NOMO-1 (cell line): ENCODE results near the gene CMKLR1.

Source experiments
- DNase-seq, 2 experiments: peaks; one replicate each; lab custom pipeline; 2025; ENCODE audit not compliant: unreplicated experiment in 2 of 2; lab: John Stamatoyannopoulos, UW

The CMKLR1 gene

DNA sequence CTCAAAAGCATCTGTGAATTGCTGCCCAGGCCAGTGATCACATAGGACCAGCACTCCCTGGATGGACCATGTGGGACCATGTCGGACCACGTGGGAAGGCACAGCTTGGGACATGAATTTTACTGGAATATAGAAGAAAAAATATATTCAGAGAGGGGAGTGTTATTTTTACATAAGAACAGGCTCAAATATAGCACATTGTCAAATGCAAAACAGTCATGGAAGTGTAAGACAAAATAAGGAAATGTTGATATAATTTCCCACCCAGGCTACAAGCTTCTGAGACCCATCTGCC lies 68.3 kb downstream of the CMKLR1 start:
- no peak for DNase-seq

DNA sequence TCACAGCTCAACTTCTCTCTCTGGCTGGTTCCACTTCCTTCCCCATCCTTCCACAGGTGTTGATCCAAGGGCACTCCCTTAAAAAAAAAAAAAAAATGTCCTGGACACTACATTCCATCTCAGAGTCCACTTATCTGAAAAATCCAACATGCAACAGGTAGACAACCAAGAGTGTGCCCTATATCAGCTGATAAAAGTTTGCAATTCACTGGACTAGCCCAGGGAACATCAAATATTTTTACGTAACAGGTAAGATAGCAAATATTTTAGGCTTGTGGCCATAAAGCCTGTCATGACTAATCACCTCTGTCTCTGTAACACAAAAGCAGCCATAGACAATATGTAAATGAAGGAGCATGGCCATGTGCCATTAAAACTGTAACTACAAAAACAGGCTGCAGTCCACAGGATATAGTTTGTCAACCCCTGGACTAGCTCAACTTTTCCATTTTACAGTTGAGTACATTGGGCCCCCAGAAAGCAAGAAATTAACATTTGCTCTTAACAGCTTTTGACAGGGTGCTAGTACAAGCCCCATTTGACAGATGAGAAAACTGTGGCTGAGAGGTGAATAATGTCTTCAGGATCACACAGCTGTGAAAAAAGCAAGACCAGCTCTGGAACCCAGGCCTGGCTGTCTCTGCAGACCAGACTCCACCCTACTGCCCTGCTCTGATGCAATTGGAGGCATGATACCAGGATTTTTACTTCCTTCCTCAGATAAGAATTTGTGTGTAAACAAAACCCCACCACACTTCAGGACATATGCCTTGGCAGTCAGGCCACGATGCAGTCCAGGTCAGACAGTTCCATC lies 68.9 kb downstream of the CMKLR1 start:
- no peak for DNase-seq

DNA sequence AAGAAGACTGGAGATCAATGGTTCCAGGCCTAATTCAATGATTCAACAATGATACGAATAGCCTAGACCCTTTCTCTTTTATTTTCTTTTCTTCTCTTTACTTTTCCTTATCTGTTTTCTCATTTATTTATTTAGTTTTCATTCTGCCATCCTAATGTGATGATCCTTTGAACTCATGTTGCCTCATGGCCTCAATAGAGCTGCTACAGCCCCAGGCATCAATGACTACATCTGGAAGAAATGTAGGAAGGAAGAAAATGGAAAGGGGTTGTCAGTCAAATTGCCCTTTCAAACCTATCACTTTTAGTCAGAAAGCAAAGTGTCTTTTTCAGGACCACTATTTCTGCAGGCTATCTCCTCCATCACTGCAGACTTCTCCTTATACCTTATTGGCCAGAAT lies 69.9 kb downstream of the CMKLR1 start:
- DNase-seq: no peak

DNA sequence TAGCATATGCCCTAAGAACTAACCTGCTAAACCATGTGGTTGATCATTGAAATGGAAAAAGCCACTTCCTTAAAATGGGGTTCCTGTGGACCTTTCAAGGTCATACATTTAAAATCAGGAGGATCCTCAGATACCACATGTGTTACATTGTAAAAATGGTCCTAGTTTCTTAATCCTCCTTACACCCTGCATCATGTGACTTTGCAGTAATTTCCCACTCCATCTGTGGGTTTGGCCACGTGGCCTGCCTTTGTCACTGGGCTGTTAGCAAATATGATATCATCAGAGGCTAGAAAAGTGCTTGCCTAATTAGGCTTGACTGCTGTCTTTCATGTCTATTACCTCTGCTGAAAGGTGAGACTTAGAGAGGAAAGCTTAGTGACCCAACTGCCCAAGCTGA lies 70.7 kb downstream of the CMKLR1 start:
- DNase-seq: no peak

DNA sequence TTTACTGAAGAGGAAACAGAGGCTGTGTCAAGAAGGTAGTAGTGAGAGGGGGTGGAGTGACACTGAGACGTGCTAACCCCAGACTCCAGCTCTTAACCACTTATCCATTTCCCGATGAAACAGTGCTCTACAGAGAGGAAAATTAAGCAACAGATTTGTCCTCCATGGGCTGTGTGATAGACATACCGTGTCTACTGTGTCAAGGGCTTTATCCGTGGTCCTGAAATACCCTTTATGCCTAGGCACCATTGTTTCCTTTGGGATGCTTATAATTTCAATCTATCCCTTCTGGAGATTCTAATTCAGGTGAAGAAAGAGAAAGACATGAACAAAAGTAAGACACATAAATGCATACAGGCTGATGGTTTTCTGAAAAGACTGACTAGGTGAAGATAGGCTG lies 71.7 kb downstream of the CMKLR1 start:
- no peak for DNase-seq

DNA sequence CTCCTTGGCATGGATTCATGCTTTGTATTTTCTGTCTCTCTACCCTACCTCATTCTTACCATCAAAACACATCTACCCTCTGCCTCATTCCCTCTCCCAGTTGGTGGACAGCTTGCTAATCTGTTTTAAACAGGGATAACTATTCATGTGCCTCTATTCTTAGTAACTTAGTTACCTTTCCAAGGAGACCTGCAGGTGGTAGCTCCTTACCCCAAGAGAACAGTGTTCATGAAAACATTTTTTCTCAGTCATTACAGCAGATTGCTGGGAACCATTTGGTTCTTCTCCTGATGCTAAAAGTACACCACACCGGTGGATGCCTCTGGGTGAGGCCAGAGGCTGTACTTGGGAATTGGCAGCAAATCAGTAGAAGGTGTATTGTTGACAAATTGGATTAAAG lies 73.0 kb downstream of the CMKLR1 start:
- DNase-seq: no peak

DNA sequence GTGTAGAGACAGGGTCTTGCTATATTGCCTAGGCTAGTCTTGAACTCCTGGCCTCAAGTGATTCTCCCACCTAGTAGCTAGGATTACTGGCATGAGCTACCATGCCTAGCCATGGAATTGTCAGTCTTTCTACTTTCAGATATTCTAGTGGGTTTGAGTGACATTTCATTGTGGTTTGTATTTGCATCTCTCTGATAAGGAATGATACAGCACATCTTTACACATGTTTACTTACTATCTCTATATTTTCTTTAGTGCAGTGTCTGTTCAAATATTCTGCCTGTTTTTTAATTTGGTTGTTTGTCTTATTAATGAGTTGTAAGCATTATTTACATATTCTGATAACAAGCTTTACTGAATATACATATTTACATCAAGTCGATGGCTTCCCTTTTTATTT lies 73.6 kb downstream of the CMKLR1 start:
- no peak for DNase-seq

DNA sequence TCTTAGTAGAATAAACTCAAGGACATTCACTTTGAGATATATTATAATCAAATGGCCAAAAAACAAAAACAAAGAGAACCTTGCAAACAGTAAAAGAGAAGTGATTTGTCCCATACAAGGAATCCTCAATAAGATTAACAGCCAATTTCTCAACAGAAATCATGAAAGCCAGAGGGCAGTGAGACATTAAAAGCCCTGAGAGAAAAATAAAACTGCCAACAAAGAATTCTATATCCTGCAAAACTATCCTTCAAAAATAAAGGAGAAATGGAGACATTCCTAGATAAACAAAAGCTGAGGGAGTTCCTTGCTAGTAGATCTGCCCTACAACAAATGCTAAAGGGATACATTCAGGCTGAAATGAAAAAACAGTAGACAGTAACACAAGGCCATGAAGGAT lies 78.1 kb downstream of the CMKLR1 start:
- DNase-seq: no peak

DNA sequence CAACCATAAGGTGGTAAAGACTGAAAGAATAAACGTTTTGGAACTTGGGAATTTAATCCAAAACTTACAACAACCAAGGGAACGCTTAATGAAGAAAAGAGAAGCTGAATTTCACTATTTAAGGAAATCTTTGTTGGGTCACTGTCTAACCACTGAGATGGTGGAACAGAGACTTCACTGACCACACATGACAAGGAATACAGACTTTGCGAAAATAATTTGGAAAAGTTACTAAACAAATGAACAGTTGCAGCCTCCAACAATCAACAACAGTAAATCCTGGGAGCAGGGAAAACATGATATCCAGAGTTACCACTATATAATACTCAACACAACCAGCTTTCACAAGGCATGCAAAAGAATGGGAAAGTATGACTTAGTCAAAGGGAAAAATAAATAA lies 79.1 kb downstream of the CMKLR1 start:
- no peak for DNase-seq

DNA sequence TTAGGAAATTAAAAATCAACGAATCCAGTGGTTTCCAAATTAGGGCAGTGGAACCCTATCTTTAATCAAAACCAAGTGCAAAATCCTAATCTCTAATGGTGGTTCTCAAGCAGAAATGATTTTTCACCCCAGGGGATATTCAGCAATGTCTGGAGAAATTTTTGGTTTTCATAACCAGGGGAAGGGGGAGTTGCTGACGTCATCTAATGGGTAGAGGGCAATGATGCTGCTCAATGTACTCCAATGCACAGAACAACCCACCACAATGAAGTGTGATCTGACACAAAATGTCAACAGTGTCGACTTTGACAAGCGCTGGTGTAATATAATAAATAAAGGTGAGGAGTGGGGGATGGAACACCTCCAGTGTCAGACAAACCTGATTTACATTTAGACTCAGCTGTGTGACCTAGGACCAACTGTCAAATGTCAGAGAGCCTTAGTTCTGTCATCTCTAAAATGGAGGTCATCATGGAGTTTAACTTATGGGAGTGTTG lies 81.5 kb downstream of the CMKLR1 start:
- DNase-seq: no peak

DNA sequence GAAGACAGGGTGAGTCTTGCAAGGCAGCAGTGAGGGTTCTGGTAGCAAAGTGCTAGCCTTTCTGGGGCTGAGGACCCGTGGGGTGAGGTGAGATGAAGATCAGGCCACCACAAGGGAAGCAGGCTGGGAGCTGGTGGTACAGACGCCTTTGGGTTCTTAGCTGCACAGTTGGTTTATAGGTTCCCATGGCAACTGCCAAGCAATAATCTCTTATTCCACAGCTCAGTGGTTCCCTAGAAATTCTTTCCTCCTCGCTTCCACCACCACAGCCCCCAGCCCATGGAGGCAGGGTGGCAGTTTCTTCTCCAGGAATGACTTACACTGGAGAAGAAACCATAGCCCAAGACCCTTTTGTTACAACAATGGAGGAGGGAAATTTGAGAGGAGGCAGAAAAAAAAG lies 82.1 kb downstream of the CMKLR1 start:
- DNase-seq: no peak

DNA sequence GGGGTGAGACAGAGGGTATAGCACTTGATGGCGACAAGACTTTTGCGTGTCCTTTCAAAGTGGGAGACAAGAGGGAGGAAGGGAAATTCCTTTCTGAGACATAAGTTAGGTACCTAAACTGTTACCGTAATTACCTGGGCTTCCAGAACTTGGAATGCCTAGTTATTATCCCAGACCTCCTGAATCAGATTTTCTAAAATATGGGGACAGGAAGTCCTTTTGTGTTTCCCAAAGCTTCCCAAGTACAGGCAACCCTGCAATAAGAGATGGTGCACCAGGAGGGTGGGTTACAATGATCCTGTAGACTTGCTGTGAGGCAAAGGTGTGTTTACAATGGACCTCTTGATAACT lies 83.9 kb downstream of the CMKLR1 start:
- no peak for DNase-seq

DNA sequence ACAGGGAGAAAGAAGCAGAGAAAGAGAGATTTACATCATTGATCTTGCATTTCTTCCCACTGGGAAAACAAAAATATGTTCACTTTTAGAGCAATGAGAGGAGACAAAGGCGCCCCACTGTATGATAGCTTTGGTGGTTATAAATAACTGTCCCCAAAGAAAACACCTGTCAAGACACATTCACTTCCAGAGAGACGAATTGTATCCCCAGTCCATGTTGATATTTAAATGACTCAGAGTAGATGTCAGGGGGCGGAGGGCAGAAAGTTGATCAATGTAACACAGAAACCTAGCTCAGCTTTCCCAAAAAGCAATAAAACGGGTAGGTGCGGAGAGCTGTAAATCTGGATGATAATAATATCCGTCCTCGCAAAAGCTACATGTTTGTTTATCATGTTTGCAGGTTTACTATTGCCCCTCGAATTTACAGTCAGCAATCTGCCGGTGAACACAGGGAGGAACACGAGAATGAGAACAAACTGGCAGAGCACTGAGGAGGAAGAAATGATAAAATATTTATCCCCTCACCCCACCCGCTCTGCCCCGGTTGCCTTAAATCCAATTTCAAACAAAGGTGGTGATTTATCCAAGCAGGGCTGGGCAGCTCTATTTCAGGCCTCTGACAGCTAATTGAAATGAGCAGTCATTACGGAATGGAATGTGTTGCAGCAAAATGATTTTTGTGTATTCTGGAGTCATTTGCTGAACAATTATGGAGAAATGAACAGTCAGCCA lies 84.4 kb downstream of the CMKLR1 start:
- no peak for DNase-seq

DNA sequence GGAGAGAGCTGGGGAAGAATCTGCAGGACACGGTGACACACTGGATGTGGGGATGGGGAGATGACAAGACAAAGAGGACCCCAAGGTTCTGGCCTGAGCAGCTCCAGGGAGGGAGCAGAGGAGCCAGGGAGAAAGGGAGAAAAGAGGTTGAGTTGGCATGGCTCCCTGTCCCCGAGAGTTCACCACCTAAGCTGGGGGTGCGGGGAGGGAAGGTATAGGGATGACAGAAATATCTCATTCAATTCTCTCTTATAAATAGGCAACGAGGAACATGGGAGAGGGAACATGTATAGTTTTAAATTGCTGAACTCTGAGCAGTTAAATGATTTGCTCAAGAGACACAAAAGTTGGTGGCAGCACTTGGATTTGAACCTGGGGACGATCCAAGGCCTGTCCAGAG lies 85.1 kb downstream of the CMKLR1 start:
- no peak for DNase-seq

DNA sequence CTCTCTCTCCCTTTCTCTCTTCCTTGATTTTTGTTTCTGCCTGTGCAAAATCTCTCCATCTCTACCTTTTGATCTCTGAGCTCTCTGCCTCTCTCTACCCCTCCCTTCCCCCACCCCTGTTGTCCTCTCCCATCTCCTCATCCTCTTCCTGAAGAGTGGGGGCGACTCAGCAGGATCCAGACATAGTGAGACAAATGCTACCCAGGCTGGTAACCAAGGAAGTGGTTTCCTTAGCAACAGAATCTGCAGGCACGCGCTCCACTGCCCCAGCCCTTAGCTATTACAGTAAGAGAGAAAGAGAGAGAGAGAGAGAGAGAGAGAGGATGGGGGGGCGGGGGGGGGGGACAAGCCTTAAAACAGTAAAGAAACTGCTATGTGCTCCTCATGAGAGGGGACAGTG lies 85.6 kb downstream of the CMKLR1 start:
- DNase-seq: no peak

DNA sequence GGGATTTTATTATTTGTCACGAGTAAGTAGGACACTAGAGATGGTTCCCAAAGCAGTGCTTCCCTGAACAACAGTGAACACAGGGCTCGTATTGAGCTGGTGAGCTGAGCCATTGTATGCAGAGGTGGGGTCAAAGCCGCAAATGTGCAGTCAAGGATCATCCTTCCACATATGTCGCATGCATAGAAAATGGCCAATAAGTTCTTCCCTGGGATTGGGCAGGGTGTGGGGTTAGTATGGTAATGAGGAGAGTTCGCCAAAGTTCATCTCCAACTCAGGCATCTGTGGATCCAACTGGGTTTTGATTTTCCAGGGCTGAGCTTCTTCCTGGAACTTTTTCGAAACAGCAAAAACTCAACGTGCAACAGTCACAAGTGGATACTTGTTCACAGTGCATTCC lies 86.6 kb downstream of the CMKLR1 start:
- DNase-seq: no peak

DNA sequence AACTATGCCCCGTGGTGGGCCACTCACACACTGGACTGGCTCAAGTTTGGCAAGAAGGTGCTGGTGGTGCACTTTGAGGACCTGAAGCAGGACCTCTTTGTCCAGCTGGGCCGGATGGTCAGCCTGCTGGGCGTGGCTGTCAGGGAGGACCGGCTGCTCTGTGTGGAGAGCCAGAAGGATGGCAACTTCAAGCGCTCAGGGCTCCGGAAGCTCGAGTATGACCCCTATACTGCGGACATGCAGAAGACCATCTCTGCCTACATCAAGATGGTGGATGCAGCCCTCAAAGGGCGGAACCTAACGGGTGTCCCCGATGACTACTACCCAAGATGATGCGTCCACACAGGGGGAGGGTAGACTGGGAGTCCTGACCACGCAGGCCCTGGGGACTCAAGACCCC lies 91.1 kb downstream of the CMKLR1 start:
- DNase-seq: no peak

DNA sequence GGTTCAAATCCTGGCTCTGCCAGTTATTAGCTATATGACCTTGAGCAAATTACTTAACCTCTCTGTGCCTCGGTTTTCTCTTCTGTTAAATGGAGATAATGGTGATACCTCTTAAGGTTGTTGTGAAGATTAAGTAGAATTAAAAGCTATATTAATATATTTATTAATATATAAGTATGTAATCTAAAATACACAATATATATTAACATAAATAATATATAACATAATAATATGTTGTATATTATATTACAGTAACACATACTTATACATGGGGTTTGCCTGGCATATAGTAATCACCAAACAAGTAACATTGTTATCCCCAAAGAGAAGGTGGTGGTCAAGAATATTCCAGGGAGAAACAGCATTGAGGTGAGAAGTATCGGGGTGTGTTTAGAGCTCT lies 92.0 kb downstream of the CMKLR1 start:
- DNase-seq: no peak

DNA sequence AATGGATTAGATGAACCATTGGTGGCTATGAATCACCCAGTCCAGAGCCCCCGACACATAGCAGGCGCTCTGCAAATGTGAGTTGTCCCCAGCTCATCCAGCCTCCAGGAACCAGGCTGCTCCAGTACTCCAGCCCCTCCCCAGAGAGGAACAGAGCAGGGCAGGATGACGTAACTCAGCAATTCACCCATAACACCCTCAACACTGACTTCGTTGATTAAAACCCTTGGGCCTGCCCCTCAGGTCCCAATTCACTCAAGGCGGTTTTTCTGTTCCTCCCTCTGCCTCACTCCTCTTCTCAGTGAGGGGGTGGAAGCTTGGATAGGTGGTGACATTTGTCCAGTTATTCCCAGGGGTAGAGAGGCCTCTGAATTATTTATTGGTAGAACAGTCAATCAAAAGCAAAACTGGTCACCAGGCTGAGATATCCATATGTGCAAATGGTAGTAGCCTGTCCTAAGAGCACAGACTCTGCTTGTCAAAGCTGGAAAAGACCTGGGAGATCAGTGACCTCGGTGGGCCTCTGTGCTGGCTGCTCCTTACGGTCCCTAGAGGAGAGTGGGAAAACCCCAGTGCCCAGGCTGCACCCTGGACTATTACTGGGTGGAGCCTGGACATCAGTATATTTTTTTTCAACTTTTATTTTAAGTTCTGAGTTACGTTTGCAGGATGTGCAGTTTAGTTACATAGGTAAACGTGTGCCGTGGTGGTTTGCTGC lies 97.0 kb downstream of the CMKLR1 start:
- DNase-seq: no peak

DNA sequence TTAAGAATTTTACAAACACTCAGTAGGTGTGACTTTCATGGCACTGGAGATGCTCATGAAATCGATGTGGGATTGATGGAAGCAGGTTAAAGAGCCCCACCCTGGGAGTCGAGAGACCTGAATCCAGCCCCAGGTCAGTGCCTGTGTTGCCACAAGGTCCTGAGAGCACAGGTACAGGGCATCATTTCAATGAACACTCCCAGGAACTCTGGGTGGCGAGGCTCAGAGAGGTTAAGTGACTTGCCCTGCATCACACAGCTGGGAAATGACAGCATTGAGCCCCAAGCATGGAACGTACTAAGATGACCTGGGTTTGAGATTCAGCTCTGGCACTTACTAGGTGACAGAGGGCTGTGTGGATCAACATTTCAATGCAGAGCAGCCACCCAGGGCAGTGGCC lies 98.2 kb downstream of the CMKLR1 start:
- DNase-seq: no peak

DNA sequence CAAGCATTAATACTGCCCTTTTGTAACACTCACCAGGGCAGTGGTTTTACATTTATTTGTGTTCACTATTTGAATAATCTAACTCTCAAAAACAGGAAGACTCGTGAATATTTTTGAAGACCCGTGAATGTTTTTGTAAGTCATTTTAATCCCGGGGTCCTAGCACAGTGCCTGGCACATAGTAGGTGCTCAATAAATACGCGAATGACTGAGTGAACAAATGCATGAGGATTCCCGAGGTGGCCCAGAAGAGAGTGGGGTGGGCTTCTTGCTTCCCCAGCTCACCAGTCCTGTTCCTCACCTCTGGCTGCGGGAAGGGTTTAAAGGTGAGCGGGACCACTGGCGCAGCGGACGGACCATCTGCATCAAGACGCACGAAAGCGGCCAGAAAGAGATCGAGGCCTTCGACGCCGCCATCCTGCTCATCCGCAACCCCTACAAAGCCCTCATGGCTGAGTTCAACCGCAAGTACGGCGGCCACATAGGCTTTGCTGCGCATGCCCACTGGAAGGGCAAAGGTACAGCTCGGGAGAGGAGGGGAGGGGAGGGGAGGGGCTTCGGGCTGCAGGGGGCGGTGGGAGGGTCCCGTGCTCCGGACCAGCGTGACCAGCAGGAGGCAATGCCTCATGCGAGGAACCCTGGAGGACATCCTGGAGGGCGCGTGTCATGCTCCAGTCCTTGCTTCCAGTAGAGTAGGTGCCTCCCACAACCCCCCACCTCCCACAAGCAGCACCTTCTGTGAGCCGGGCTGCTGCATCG lies 98.9 kb downstream of the CMKLR1 start:
- DNase-seq: no peak
